Lung (tissue), 12 donors: Measurements from ENCODE around the gene PRDM4. TPM values are rescaled to one million over a fixed set of nuclear protein-coding genes. Genes with fewer than 3 reads are reported as not detected.

Source experiments
- ATAC-seq: fragments of 200-7000 bp; cut with Tn5 transposase; one replicate; pipeline ENCODE4 v1.9.1; 2020; ENCODE audit warnings: moderate number of reproducible peaks; ENCODE audit not compliant: insufficient read depth, low FRiP score
- DNase-seq, 3 donors: peaks; one replicate each; pipeline ENCODE4 v3.0.0-alpha.2; 2013 to 2017
- H3K27ac ChIP-seq, 2 donors: one replicate each; pipeline ENCODE4 v1.5.1; 2013; ENCODE audit warnings: mild to moderate bottlenecking in 2 of 2, moderate library complexity in 2 of 2, control low read depth in 1 of 2, inconsistent platforms in 1 of 2, low read depth in 1 of 2, low read length in 1 of 2
- H3K27me3 ChIP-seq, 3 donors: one replicate each; pipeline ENCODE4 v1.5.1; 2013; ENCODE audit warnings: low read length in 2 of 3; ENCODE audit not compliant: control insufficient read depth in 3 of 3, insufficient read depth in 3 of 3
- H3K36me3 ChIP-seq, 4 donors: one replicate each; pipeline ENCODE4 v1.5.1; 2013; ENCODE audit warnings: low read length in 4 of 4, mild to moderate bottlenecking in 1 of 4, moderate library complexity in 1 of 4; ENCODE audit not compliant: control insufficient read depth in 4 of 4, insufficient read depth in 4 of 4
- H3K4me1 ChIP-seq, 5 donors: one replicate each; pipeline ENCODE4 v1.5.1; 2013; ENCODE audit warnings: low read length in 5 of 5, mild to moderate bottlenecking in 2 of 5, moderate library complexity in 1 of 5; ENCODE audit not compliant: control insufficient read depth in 5 of 5, insufficient read depth in 5 of 5
- H3K4me3 ChIP-seq: one replicate; pipeline ENCODE4 v1.5.1; 2013; ENCODE audit warnings: mild to moderate bottlenecking, control low read depth, moderate library complexity
- H3K9ac ChIP-seq, 2 donors: one replicate each; pipeline ENCODE4 v1.5.1; 2013; ENCODE audit warnings: low read length in 2 of 2, control low read depth in 1 of 2; ENCODE audit not compliant: insufficient read depth in 1 of 2
- H3K9me3 ChIP-seq, 4 donors: one replicate each; pipeline ENCODE4 v1.5.1; 2013; ENCODE audit warnings: low read length in 3 of 4, mild to moderate bottlenecking in 1 of 4, moderate library complexity in 1 of 4; ENCODE audit not compliant: control insufficient read depth in 4 of 4, insufficient read depth in 3 of 4
- WGBS, 2 donors: extraction: QIAGEN DNeasy Blood & Tissue Kit; methylation state at CpG; one replicate each; pipeline ENCODE4 v1.1.7; 2013; 5-methylcytosine and 5-hydroxymethylcytosine counted together
- polyA plus RNA-seq, 2 donors: library from polyadenylated mRNA; stranded (reverse); fragments of 200-250 nt; gene quantifications; one replicate each; pipeline ENCODE4 v1.2.1, GENCODE V29; 2013
- total RNA-seq, 2 donors: library from RNA; depleted of rRNA in 1 of 2; stranded (reverse); fragments of >200 nt in 1 of 2; gene quantifications; one replicate each; pipeline ENCODE4 v1.2.1, GENCODE V29; 2014 to 2021
- TF ChIP-seq, protein P1 (sequence below): IDR thresholded peaks from 2 replicates; pipeline ENCODE4 v1.5.1; 2012; ENCODE audit warnings: mild to moderate bottlenecking; ENCODE audit errors: control extremely low read depth, extremely low read depth
- donor health status: control.
- donor health status: control.
- donor health status: Bipolar disorder and iron deficiency.
- donor health status: healthy.
- donor health status: DM: yes; HTN: yes; CAD: no.

Gene PRDM4
- total and polyA plus RNA-seq, 4 donors: 7.3 to 33.5 (median 20.5) TPM

- Histone ChIP-seq H3K27ac (no peak overlapping the region), H3K4me1 (peaks cover 0 to 7% (median 0%) of the 10 kb centered on the region in 5 donors), H3K9me3 (no peaks in the 10 kb centered on the region), H3K4me3 (no peak overlapping the region), H3K36me3 (peaks cover 21 to 42% (median 35%) of the 10 kb centered on the region in 4 donors), H3K9ac (no peak overlapping the region), H3K27me3 (no peaks in the 10 kb centered on the region)
- ATAC-seq (no peak), DNase-seq (no peak)
- WGBS, 2 donors: 79 to 80% methylated on average over 6 of the region's 6 CpGs
- TF ChIP-seq, protein P1, sequence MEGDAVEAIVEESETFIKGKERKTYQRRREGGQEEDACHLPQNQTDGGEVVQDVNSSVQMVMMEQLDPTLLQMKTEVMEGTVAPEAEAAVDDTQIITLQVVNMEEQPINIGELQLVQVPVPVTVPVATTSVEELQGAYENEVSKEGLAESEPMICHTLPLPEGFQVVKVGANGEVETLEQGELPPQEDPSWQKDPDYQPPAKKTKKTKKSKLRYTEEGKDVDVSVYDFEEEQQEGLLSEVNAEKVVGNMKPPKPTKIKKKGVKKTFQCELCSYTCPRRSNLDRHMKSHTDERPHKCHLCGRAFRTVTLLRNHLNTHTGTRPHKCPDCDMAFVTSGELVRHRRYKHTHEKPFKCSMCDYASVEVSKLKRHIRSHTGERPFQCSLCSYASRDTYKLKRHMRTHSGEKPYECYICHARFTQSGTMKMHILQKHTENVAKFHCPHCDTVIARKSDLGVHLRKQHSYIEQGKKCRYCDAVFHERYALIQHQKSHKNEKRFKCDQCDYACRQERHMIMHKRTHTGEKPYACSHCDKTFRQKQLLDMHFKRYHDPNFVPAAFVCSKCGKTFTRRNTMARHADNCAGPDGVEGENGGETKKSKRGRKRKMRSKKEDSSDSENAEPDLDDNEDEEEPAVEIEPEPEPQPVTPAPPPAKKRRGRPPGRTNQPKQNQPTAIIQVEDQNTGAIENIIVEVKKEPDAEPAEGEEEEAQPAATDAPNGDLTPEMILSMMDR: no peak
Observed at GRCh38 chr12:107748472-107748871, 12.5 kb downstream of the PRDM4 start.

DNA sequence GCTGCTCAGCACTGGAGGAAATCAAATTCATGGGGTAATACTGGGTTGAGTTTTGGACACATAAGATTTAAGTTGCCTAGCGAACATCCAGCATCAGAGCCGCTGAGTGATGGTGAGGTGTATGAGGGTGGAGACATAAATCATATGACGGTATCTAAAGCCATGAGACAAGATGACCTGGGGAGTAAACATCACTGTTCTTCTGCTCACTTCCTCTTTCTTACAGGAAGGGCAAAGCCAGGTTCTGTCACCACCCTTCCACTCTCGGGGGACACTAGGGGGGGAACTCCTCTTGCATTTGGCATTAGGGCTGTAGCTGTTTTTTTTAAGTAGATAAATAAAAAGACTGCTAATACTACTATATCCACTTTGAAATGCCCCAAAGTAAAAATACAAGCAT is 24.0 kb downstream of the PRDM4 start:
- no peak overlapping the region for H3K27ac ChIP-seq
- DNase-seq: no peak
- H3K4me1 ChIP-seq: no peaks in the 10 kb centered on the region
- no peaks in the 10 kb centered on the region for H3K27me3 ChIP-seq
- WGBS, 2 donors: 56 to 79% methylated on average over 4 of the region's 4 CpGs
- no peak for ATAC-seq
- H3K36me3 ChIP-seq: peaks cover 39 to 68% (median 52%) of the 10 kb centered on the region in 4 donors
- no peak overlapping the region for H3K9ac ChIP-seq
- no peaks in the 10 kb centered on the region for H3K9me3 ChIP-seq
- H3K4me3 ChIP-seq: no peak overlapping the region
- TF ChIP-seq, protein P1: no peak

DNA sequence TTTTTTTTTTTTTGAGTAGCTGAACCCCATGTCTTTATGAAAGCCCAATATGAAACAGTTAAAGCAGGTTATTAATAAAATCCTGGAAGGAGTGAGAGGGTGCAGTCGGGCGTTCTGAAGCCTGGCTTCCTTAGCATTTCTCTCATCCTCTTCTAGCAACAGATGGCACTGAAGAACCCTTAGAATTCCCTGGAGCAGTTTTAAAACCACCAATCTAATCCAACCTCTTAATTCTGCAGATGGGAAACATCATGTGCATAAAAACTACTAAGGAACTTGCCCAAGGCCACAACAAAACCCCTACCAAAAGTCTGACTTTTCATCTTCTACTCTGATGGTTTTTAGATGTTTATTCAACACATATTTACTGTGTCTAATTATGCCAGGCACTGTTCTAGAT is 25.2 kb downstream of the PRDM4 start:
- no peaks in the 10 kb centered on the region for H3K9me3 ChIP-seq
- no peak overlapping the region for H3K4me3 ChIP-seq
- no peak overlapping the region for H3K27ac ChIP-seq
- H3K4me1 ChIP-seq: no peaks in the 10 kb centered on the region
- TF ChIP-seq, protein P1: no peak
- no peak for DNase-seq
- no peak overlapping the region for H3K9ac ChIP-seq
- H3K36me3 ChIP-seq: peaks cover 31 to 58% (median 46%) of the 10 kb centered on the region in 4 donors
- ATAC-seq: no peak
- no peaks in the 10 kb centered on the region for H3K27me3 ChIP-seq
- 94 to 98% methylated on average over 2 of the region's 2 CpGs for WGBS, 2 donors

DNA sequence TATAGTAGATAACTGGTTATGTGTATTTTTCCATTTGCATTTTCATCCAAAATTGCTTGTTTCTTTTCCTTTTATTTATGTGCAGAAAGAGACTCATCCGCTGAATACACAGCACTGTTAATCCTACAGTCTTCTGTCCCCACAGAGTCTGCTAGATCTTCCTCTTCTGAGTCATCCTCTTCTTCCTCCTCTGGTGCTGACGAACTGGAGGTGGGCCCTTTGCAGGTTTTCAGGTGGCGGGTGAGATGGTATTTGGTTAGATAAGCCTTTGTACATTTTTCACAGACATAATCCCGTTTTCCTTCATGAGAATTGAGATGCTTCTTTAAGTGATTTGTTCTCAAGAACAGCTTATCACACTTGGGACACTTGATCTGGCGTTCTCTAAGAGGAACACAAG is 26.8 kb downstream of the PRDM4 start:
- no peak overlapping the region for H3K4me3 ChIP-seq
- DNase-seq: no peak
- H3K4me1 ChIP-seq: no peaks in the 10 kb centered on the region
- H3K36me3 ChIP-seq: peaks cover 25 to 47% (median 34%) of the 10 kb centered on the region in 4 donors
- H3K9me3 ChIP-seq: no peaks in the 10 kb centered on the region
- no peak overlapping the region for H3K9ac ChIP-seq
- TF ChIP-seq, protein P1: no peak
- H3K27ac ChIP-seq: no peak overlapping the region
- WGBS, 2 donors: 85 to 86% methylated on average over 5 of the region's 5 CpGs
- no peak for ATAC-seq
- no peaks in the 10 kb centered on the region for H3K27me3 ChIP-seq
